ENCODE data around the gene BMP8B. TPM values are rescaled to one million over a fixed set of nuclear protein-coding genes. Genes with fewer than 3 reads are reported as not detected.

BMP8B gene
- total RNA-seq, 1 donor from 2014 or later, result 0.18 TPM

- peak in 1 of 2 experiments; percentile 78 for DNase-seq (ENCODE audit: low spot score in 2 of 2, unreplicated experiment in 2 of 2)
- Mint-ChIP-seq H3K4me1 (no peaks in the 10 kb centered on the region), H3K36me3 (no peaks in the 10 kb centered on the region), H3K9me3 (no peaks in the 10 kb centered on the region), H3K27ac (no peak overlapping the region), H3K27me3 (ENCODE audit: low read depth) (peaks cover 13% of the 10 kb centered on the region), H3K4me3 (no peak overlapping the region)
- TF ChIP-seq CTCF (IDR thresholded peaks at IDR 0.05; ENCODE audit: unreplicated experiment), result peak; percentile 87
These were observed 27.9 kb upstream of the BMP8B start for GRCh38 chr1:39816415-39817090.

DNA sequence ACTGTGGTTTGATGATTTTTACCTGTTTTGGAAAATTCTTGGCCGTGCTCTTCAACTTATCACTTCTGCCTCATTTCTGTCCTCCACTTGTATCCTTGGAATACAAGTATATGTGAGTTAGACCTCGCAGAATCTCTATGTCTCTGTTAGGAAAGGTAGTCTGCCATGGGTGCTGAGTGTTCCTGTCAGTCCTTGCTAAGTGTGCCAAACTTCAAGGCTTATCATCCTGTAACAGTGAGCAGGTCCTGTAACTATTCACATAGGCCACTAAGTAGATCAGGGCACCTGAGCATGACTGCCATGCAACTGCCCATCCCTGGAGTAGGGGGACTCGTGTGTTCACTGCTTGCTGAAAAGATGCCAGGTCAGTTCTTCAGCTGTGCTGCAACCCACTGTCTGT lies 24.2 kb upstream of the BMP8B start:
- H3K4me1 Mint-ChIP-seq, result no peaks in the 10 kb centered on the region
- H3K9me3 Mint-ChIP-seq, result no peaks in the 10 kb centered on the region
- H3K27me3 Mint-ChIP-seq (ENCODE audit: low read depth), result peaks cover 16% of the 10 kb centered on the region
- no peak for TF ChIP-seq CTCF (IDR thresholded peaks at IDR 0.05; ENCODE audit: unreplicated experiment)
- DNase-seq (ENCODE audit: low spot score in 2 of 2, unreplicated experiment in 2 of 2), result no peak
- H3K36me3 Mint-ChIP-seq, result no peaks in the 10 kb centered on the region
- no peak overlapping the region for H3K27ac Mint-ChIP-seq
- H3K4me3 Mint-ChIP-seq, result no peak overlapping the region

DNA sequence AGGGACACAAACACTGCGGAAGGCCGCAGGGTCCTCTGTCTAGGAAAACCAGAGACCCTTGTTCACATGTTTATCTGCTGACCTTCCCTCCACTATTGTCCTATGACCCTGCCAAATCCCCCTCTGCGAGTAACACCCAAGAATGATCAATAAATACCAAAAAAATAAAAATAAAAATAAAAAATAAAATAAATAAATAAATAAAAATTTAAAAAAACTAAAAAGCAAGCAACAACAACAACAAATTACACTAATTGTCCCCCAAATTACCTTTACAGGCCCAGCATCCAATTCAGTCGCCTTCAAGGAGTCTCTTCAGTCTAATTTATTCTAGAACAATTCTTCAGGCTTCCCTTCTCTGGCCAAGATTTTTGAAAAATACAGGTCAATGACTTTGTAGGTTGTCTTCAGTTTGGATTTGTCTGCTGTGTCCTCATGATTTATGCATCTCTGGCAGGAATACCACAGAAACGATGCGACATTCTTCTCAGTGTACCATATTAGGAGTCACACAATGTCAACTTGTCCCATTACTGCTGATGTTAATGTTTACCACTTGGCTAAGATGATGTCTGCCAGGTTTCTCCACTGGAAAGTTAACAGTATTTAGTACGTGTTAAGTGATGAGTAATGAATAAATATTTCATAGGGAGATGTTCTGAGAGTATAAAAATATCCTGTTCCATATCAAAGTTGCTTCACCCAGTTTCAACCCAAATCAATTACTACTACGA lies 20.3 kb upstream of the BMP8B start:
- Mint-ChIP-seq H3K27ac (no peak overlapping the region), H3K4me3 (no peak overlapping the region)

DNA sequence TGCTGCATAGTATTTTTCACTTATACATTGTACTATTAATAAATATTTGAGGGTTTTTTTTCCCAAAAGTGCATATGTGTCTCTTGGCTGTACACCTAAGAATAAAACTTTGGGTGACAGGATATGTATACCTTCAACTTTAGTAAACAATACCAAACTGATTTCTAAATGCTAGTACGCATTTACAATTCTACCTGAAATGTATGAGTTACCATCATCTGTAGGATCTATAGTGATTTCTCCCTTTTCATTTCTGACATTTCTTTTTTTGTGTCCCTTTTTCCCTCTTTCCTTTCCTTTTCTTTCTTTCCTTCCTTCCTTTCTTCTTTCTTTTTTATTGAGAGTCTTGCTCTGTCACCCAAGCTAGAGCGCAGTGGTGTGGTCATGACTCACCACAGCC lies 16.7 kb upstream of the BMP8B start:
- H3K27ac Mint-ChIP-seq, result no peak overlapping the region
- H3K4me1 Mint-ChIP-seq, result no peaks in the 10 kb centered on the region
- peaks cover 10% of the 10 kb centered on the region for H3K9me3 Mint-ChIP-seq
- H3K27me3 Mint-ChIP-seq (ENCODE audit: low read depth), result peaks cover 1% of the 10 kb centered on the region
- TF ChIP-seq CTCF (IDR thresholded peaks at IDR 0.05; ENCODE audit: unreplicated experiment), result no peak
- H3K4me3 Mint-ChIP-seq, result no peak overlapping the region
- no peak for DNase-seq (ENCODE audit: low spot score in 2 of 2, unreplicated experiment in 2 of 2)
- H3K36me3 Mint-ChIP-seq, result no peaks in the 10 kb centered on the region

More for the DNA sequence above, 20.3 kb upstream of the BMP8B start:
- no peak for TF ChIP-seq CTCF (IDR thresholded peaks at IDR 0.05; ENCODE audit: unreplicated experiment)
- Mint-ChIP-seq H3K36me3 (no peaks in the 10 kb centered on the region), H3K27me3 (ENCODE audit: low read depth) (peaks cover 6% of the 10 kb centered on the region), H3K4me1 (no peaks in the 10 kb centered on the region), H3K9me3 (peaks cover 10% of the 10 kb centered on the region)
- no peak for DNase-seq (ENCODE audit: low spot score in 2 of 2, unreplicated experiment in 2 of 2)

DNA sequence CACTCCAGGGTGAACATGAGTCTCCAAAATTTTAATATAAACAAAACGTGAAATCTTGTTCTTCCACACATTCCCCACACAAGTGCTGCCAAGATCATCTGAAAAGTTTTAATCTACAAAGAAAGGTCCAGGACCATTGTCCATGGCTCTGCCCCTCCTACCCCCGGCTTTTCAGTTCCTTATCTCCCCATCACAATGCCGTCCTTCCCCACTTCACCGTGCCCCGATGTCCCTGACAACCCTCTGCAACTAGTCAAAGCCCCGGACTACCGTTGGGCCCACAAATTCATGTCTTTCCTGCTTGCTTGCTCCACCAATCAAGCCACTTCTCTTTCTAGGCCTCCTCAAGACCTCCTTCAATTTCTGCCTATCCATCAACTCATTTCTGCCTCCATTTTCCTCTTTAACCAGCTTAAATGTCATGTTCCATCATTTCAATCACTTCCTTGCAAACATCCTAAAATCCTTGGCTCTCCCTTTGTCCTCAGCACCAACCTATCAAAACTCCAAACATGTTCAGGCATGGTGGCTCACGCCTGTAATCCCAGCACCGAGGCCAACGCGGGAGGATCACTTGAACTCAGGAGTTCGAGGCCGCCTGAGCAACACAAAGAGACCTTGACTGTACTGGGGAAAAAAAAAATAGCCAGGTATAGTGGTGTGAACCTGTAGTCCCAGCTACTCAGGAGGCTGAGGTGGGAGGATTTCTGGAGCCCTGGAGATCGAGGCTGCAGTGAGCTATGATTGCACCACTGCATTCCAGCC lies 14.0 kb upstream of the BMP8B start:
- Mint-ChIP-seq H3K36me3 (no peaks in the 10 kb centered on the region), H3K4me1 (no peaks in the 10 kb centered on the region), H3K9me3 (peaks cover 10% of the 10 kb centered on the region), H3K27me3 (ENCODE audit: low read depth) (peaks cover 1% of the 10 kb centered on the region), H3K4me3 (no peak overlapping the region), H3K27ac (no peak overlapping the region)
- DNase-seq (ENCODE audit: low spot score in 2 of 2, unreplicated experiment in 2 of 2), result no peak
- TF ChIP-seq CTCF (IDR thresholded peaks at IDR 0.05; ENCODE audit: unreplicated experiment), result no peak

Measured in mesothelial cell of epicardium (in vitro differentiated cells).